HG03558 (cell line): ENCODE results near the gene TASP1.
A peak's percentile ranks its signal among the peaks of the same experiment; 100 is the strongest.
"Not testable (repeated sequence)": the region's sequence is repeated elsewhere in the genome, so short reads cannot be mapped to it uniquely, and the experiment has no call there.

Experiments
- ATAC-seq: cut with Tn5 transposase; IDR thresholded peaks from one replicate; pipeline ENCODE4 v1.9.1; 2021; ENCODE audit warnings: moderate number of reproducible peaks; ENCODE audit not compliant: unreplicated experiment; ENCODE audit errors: extremely low read depth

Gene TASP1

DNA sequence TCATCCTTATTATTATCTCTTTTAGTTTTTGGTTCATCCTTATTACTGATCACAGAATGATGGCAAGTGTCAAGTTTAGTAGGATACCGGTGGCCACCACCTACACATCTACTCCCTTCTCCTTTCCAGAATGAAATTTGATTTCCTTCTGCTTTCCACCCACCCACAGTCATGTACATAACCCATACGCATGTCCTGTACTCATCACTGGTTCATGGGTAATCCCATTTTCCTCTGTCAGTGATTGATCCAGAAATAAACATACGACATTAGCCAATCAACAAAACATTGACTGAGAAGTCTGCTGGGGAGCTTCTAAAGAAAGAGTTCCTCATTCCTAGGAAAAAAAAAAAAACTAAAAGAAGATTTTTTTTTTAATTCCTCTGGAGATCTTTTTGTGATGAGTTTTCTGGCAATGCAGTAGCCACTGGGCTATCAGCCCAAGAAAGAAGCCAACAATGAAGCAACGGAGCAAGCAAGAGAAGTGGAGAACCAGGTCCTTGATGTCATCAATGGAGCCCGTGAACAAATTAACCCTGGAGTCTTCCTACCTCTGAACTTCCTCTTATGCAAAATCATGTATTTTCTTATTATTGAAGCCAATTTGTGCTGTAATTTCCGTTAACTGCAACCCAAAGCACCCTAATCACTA is 127.8 kb downstream of the TASP1 start:
- ATAC-seq, result no peak

DNA sequence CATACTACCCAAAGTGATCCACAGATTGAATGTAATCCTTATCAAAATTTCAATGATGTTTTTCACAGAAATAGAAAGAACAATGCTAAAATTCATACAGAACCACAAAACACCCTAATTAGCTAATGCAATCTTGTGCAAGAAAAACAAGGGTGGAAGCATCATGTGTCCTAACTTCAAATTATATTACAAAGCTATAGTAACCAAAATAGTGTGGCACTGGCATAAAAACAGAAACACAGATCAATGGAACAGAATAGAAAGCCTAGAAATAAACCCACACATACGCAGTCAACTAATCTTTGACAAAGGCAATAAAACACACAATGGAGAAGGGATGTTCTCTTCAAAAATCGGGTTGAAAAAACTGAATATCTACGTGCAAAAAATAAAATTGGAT is 131.1 kb downstream of the TASP1 start:
- ATAC-seq, result no peak

DNA sequence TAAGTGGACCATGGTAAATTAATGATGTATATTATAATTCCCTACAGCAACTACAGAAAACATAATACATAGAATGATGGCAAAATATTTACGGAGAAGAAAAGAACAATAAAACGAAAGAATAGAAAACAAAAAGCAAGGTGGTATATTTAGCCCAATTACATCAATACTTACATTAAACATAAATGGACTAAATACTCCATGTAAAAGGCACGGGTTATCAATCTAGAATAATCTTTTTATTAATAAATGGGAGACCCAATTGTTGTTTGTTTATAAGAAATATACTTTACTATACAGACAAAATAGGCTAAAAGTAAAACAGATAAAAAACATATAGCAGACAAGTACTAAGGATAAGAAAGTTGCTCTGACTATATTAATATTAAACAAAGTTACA is 137.2 kb downstream of the TASP1 start:
- ATAC-seq, result no peak

DNA sequence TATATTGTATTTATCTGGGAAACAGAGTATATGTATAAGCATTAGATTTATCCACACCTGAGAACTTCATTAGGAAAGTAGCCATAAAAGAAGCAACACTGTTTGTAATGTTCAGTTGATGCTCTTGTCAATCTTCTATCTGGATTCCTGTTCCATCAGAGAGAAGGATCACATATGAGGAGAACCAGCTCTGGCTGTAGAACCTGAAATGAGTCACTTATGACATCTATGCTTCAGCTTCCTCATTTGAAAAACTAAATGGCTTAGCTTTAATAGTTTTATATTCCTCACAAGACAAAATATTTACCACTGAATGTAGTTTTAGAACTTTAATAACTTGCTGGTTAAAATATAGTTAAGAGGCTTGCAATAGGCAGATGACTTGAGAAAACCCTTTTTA is 144.7 kb downstream of the TASP1 start:
- no peak for ATAC-seq

DNA sequence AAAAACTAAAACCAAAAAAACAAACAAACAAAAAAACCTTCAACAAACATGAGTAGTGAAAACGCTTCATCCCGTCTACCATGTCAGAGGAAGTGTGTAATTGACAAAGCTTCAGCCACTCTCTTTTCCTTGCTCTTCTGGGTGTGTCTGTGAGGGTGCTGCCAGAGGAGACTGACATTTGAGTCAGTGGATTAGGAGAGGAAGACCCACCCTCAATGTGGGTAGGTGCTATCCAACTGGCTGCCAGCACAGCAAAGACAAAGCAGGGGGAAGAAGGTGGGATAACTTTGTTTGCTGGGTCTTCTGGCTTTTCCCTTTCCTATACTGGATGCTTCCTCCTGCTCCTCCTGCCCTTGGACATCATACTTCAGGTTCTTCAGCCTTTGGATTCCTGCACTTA is 145.6 kb downstream of the TASP1 start:
- no peak for ATAC-seq

DNA sequence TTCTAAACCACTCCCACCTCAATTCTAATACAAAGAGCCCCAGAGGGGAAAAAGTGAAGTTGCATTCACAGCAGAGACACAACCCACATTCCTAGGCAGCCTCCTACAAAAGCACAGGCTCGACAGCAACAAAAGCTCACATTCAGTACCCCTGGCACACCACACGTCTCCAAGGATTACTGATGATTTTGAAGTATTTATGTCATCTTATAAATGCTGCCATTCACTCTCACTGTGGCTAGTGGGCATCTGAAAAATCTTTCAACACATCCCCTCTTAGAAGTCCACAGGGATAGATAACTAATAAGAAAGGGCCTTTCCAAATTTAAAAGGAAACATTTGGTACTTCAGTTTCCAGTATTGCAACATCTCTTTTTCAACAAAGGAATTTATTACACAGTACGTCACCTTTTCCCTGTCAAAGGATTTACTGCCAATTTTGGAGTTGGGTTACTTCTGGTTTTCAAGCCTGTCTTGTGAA is 146.7 kb downstream of the TASP1 start:
- no peak for ATAC-seq

DNA sequence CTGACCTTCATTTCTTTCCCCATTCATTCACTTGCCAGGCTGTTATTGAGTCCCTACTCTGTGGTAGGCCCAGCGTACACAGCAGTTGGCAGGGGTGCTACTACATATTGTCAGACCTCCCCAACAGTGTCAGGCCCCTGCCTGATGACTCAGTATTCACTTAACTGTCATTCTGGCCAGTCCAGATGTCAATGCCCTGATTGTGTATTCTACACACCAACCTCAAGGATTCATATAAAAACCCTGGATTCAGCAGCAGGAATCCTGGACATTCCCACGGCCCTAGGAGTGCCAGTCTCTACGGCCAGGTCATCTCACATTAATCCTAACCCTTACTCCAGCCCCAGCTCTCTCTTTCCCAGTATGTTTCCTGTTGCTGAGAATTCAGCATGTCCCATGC is 151.5 kb downstream of the TASP1 start:
- ATAC-seq, result no peak

DNA sequence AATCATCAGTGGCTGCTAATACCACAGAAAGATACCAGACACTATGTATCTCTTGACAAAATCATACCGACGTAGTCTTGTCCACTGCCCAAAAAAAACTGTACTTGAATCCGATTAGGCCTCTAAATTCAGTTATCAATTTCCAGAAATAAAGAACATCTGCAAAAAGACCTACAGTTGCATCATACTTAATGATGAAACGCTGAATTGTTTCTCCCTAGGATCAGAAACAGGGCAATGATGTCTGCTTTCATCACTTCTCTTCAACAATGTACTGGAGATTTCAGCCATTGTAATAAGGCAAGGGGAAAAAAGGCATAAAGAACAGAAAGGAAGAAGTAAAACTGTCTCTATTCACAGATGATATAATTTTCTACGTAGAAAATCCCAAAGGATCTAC is 152.0 kb downstream of the TASP1 start:
- no peak for ATAC-seq

DNA sequence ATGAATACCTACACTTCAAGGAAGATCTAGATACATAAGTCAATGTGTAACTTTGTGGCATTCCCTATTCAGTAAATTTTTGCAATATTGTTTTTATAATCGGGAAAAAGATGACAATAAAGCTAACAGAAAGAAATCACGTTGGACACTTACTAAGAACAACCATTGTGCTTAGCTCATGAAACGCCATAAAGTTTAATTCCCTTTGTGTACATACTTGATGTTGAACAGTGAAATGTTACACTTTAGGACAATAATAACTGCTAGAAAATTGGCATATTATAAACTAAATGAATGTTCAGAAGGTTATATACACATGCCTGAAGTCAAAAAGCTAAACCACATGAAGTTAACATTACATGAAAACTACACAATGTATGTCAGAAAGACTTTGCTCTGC is 153.2 kb downstream of the TASP1 start:
- no peak for ATAC-seq

DNA sequence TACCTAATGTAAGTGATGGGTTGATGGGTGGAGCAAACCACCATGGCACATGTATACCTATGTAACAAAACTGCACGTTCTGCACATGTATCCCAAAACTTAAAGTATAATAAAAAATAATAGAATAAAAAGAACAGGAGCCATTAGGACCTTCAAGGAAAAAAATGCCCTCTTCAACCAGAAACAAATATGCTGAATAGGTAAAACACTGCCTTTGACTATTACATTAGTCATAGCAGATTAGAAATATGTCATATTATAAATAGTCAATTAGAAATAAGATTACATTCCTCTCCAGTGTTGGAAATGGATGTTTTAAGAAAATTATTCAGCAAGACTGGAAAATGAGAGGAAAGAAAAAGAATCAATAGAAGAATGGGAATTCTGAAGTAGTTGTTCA is 153.7 kb downstream of the TASP1 start:
- ATAC-seq, result not testable (repeated sequence)

DNA sequence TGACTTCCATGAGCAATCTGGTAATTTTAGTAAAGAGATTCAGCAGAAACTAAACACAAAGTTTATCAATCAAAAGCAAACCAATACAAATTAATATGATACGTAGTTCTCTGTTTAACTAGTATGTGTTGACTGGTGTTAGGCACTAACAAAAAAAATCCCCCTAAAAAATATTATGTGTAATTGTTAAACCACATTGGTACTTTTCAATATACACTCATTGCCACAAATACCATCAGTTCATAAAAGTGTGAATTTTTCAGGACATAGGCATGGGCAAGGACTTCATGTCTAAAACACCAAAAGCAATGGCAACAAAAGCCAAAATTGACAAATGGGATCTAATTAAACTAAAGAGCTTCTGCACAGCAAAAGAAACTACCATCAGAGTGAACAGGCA is 155.3 kb downstream of the TASP1 start:
- not testable (repeated sequence) for ATAC-seq

DNA sequence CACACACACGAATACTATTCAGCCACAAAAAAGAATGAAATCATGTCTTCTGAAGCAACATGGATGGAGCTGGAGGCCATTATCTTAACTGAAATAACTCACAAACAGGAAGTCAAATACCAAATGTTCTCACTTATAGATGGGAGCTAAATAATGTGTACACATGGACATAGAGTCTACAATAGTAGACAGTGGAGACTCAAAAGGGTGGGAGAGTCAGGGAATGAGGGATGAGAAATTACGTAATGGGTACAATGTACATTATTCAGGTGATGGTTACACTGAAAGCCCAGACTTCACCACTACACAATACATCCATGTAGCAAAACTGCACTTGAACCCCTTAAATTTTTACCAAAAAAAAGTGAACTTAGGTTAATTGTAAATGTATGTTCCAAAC is 160.4 kb downstream of the TASP1 start:
- ATAC-seq, result no peak

DNA sequence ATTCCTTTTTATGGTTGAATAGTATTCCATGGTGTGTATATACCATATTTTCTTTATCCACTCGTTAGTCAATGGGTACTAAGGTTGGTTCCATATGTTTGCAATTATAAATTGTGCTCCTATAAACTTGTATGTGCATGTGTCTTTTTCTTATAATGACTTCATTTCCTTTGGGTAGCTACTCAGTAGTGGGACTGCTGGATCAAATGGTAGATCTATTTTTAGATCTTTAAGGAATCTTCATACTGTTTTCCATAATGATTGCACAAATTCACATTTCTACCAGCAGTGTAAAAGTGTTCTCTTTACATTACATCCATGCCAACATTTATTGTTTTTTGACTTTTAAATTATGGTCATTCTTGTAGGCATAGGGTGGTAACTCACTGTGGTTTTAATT is 164.3 kb downstream of the TASP1 start:
- no peak for ATAC-seq

DNA sequence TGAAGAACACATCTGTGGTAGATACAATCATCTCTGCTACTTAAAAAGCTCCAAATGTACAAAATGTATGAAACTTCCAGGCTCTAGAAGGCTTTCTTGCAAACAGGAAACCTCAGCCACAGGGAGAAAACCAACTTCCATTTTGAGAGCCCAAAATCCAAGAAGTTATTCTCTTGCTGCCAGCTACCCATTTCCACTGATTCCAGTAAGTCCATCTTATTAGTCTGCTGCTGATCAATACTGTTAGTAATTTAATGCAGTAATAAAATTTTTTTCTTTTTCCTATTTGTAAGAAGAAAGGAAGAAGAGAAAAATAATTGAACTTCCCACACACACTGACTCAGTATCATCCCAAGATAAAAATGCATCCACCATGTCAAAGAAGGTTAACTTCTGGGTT is 169.5 kb downstream of the TASP1 start:
- no peak for ATAC-seq

DNA sequence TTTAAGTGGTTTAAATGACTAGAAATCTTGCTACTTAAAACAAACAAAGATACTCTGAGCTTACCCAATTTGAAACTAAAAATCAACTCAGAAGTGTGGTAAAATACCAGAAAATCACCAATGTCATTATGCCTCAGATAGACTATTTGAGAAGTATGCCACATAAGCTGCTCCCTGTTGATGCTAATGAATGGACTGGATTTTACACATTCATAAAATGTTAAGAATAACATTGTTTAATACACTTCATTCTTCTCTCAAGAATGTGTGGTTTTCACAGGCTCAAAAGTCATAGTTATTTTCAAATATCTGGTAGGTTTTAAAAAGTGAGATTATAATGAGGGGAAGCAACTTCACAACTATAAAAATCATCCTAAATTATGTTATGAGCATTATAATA is 170.6 kb downstream of the TASP1 start:
- no peak for ATAC-seq

DNA sequence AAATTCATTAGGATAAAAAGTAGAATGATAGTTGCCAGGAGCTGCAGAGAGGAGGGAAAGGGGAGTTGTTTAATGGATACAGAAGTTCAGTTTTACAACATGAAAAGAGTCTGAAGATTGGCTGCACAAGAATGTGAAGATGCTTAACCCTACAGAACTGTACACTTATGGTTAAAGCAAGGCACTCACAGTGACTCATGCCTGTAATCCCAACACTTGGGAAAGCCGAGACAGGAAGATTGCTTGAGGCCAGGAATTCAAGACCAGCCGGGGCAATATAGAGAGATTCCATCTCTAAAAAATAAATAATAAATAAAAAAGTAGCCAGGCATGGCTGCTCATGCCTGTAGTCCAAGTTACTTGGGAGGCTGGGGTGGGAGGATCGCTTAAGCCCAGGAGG is 174.0 kb downstream of the TASP1 start:
- no peak for ATAC-seq

DNA sequence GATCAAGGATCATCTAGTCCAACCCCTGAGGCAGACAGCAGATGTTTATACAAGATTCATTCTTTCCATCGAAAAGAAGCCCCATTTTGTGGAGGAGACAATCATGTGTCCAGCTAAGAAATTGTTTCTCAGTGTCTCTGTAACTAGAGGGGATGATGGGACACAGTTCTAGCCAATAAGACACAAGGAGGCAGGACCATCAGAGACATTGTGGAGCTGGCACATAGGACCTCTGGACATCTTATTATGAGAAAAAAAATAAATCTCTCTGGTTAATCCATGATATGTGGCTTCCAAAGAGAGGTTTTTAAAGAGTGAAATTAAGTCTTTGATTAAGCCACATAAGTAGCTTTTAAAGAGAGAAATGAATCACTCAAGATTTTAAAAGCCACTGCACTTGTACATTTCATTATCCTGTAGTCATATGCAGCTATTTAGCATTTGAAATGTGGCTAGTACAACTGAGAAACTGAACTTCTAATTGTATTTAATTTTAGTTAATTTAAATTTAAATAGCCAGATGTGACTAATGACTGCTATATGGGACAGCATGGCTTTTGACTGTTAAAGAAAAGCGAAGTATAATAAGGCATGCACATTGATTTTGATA is 176.8 kb downstream of the TASP1 start:
- no peak for ATAC-seq

DNA sequence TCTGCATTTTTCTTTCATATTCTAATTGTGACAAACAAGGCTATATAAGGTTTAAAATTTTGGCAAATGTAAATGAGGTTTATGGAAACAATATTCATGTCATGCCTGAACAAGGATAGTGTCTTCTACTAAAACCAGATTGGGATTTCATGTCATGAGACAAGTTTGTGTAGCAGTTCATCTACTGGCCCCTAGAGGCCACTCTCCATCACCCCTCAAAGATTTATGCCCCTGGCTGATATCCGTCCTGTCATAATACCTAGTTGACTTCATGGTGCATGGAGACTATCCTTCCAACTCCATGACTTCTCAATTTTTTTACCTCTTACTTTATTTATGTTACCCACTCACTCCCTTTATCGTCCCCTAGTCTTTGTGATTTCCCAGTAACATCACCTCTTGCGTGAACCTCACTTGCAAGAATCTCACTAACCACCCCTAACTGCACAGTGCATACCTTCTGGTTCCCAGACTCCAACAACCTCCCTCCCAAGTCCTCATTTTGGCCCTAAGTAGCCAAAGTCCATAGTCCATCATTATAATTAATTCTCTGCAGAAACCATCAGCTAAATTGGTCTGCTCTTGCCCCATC is 179.8 kb downstream of the TASP1 start:
- ATAC-seq, result peak; percentile 56

DNA sequence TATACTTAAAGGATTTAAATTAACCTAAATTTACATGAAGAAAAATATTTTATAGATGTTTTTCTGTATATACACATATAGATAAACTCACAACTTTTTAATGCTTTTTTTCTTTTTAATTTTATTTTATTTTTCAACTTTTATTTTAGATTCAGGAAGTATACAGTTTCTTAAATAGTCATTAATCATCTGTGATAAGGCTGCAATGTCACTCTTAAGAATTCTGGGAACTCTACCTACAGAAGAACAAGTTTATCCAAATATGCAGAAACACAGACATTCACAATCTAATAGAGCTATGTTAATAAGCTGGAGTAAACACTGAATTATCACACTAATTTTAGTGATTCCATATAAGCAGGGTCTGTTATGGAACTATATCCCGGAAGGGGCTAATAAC is 181.2 kb downstream of the TASP1 start:
- ATAC-seq, result no peak

DNA sequence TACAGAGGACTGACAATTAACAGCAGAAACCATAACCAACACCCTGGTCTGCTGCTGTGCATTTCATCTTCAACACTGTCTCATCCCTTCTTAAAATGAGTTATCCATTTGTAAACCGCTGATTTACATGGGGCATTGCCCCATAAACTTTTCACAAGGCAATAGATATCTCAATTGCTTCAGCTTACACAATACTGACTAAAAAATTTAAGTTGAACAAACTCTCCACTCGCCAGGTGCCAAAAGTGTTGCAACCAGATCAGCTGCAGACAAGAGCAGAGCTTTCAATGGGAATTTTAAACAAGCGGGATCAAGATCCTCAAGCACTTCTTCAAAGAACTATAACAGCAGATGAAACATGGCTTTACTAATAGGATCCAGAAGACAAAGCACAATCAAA is 183.0 kb downstream of the TASP1 start:
- no peak for ATAC-seq

DNA sequence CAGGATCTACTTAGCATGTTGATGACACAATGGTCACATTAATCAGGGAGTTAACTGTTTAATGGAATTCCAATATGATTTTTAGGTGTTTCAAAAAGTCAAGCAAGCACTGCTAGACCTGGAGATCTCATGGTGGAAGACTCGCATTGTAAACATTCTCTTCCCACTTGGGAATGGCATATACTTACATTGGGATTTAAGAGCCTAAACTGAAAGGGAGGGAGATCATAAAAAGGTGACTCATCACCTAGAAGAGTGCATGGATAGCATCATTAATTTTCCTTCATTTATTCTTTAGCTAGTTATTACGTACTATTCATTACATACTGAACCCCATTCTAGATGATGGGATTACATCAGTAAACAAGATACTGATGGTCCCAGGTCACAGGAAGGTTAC is 185.4 kb downstream of the TASP1 start:
- ATAC-seq, result no peak
